ENCODE results near the gene SCN3A.

Gene SCN3A

DNA sequence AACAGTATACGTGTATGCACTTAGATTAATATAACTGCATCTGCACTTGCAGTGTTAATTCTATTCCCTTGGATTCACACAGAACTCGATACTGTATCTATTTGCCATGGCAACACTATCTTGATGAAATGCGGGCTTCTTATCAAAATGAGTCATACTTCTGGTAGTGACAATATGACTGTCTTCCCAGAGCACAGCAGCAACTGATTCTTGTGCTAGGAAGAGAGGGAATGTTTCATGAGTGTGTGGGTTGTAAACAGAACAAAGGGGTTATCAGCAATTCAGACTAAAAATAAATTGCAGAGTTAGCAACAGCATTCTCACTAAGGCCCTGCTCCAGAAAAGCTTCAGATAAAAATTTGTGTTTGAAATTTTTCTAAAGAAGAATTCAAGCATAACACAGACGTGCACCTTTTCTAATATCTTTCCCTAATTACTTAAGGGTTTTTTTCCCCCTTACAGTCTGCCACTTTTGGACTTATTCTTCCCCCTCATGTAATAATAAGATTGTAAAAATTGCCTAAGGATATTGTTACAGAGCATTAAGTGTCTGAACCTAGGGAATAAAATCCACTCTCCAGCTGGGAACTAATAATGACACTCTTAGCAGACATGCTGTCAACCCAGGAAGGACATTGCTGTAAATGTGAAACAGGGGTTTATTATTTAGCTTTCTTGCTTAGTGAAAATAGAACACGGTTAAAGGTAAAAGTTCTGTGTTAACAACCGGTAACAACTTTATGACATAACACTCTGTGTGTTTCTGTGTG lies 148.6 kb downstream of the SCN3A start:
- DNase-seq, result no peak

DNA sequence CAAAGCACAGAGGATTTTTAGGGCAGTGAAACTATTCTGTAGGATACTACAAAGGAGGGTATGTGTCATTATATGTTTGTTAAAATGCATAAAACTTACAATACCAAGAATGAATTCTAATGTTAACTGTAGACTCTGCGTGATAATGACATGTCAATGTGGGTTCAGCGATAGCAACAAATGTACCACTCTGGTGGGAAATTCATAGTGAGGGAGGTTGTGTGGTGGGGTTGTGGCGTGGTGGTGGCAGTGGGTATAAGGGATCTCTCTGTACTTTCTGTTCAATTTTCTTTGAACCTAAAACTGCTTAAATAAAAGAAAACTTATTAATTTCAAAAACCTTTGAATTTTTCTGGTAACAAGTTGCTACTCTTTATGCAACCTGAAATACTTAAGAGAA lies 149.2 kb downstream of the SCN3A start:
- no peak for DNase-seq

DNA sequence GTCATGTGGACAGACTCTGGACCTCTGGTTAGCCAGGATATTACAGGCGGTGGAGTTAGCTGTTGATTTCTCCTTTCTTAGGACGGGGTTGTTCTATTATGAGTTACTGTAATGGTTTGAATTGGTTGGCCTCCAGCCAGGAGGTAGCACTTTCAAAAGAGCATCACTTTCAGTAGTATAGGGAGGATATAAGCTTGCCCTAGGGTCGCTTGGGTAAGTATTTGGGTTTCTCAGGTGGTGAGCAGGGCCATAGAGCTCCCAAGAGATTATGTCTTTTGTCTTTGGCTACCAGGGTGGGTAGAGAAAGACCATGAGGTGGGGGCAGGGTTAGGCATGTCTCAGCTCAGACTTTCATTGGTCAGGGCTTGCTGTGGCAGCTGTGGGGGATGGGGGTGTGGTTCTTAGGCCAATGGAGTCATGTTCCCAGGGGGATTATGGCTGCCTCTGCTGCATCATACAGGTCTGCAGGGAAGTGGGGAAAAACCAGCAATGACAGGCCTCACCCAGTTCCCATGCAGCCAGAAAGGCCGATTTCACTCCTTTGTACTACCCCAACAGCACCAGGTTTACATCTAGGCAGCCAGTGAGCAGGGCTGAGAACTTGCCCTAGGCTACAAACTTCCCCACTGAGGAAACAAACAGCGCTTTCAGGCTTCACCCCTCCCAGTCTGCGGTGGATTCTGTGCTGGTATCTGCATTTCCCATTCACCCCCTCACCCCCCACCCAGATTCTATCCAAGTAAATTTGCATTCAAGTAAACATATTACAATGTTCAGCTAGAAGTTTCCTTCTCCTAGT lies 159.1 kb downstream of the SCN3A start:
- no peak for DNase-seq

Measured in suppressor macrophage (primary cell).